GM06990 (cell line): ENCODE data around the gene S100A4.

ENCODE experiments used
- DNase-seq: peaks from one replicate; pipeline ENCODE4 v3.0.0-alpha.2; 2011; ENCODE audit not compliant: insufficient read length; ENCODE audit errors: extremely low read depth
- H3K27me3 ChIP-seq: replicated peaks from 2 replicates; pipeline ENCODE4 v1.6.0; 2011; ENCODE audit warnings: low read length; ENCODE audit not compliant: control insufficient read depth, insufficient read depth
- H3K36me3 ChIP-seq: 2 replicates; pipeline ENCODE4 v1.5.1; 2011; ENCODE audit warnings: low read length; ENCODE audit not compliant: control insufficient read depth, insufficient read depth
- H3K4me3 ChIP-seq: replicated peaks from 2 replicates; pipeline ENCODE4 v1.5.1; 2011; ENCODE audit warnings: low read depth, mild to moderate bottlenecking, control low read depth, low read length
- TF ChIP-seq, protein P1 (sequence below): IDR thresholded peaks from 2 replicates; pipeline ENCODE4 v1.5.1; 2011; ENCODE audit warnings: low read length, control low read depth, mild to moderate bottlenecking, inconsistent platforms; ENCODE audit not compliant: insufficient read depth, poor library complexity, severe bottlenecking

The S100A4 gene

DNA sequence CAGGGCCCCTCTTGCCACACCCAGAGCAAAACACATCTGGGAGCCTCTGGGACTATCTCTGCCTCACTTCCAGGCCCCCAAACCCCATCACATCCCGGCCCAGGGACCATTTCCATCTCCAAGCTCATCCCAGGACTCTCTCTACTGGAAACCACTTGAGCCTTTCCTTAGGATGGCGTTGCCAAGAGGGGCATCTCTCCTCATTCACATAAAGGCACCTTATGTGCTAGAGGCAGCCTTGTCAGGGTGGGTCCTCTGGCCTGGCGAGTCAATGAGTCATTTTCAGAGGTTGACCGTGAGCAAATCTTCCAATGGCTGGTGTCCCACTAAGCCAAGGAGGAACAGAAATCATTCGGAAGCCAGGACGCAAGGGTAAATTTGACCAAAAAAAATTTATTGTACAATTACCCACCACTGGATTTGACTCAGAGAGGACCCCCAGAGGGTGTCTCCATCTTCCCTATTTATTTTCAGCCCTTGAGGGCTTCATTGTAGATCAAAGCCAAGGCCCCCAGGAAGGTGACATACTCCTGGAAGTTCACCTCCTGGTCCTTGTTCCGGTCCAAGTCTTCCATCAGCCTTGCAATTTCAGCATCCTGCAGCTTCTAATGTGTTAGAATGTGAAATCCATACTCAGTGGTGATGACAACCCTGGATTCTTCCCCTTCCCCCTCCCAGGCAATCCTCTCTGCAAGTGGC, 11.2 kb downstream of the S100A4 start:
- DNase-seq, result no peak
- Histone ChIP-seq H3K4me3 (no peak overlapping the region), H3K27me3 (no peaks in the 10 kb centered on the region; the same call in 1 of the 2 replicates), H3K36me3 (no peaks in the 10 kb centered on the region)
- TF ChIP-seq, protein P1, sequence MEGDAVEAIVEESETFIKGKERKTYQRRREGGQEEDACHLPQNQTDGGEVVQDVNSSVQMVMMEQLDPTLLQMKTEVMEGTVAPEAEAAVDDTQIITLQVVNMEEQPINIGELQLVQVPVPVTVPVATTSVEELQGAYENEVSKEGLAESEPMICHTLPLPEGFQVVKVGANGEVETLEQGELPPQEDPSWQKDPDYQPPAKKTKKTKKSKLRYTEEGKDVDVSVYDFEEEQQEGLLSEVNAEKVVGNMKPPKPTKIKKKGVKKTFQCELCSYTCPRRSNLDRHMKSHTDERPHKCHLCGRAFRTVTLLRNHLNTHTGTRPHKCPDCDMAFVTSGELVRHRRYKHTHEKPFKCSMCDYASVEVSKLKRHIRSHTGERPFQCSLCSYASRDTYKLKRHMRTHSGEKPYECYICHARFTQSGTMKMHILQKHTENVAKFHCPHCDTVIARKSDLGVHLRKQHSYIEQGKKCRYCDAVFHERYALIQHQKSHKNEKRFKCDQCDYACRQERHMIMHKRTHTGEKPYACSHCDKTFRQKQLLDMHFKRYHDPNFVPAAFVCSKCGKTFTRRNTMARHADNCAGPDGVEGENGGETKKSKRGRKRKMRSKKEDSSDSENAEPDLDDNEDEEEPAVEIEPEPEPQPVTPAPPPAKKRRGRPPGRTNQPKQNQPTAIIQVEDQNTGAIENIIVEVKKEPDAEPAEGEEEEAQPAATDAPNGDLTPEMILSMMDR, result no peak

DNA sequence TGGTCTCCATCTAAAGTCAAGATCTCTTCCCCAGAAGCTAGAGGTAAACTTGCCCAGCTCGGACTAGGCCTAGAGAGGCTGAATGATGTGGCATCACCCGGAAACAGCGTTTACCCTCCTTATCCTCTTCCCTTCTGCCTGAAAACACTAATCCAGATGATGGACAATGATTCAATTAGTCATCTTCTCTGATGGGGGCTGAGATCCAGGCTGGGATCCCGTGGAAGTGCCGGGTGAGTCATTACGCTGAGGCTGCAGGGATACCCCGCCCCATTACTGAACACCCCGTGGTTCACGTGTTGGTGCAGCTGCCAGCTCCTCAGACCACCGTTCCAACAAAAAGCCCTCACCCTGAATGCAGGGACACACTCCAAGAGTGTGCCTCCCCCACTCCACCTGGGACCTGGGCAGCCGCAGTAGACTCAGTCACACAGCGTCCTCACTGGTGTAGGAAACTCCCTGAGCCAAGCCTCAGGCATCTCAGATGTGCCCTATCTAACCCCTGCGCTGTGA, 11.9 kb downstream of the S100A4 start:
- H3K36me3 ChIP-seq, result no peaks in the 10 kb centered on the region
- no peaks in the 10 kb centered on the region; the same call in 1 of the 2 replicates for H3K27me3 ChIP-seq
- TF ChIP-seq, protein P1, result no peak
- DNase-seq, result no peak
- H3K4me3 ChIP-seq, result no peak overlapping the region

DNA sequence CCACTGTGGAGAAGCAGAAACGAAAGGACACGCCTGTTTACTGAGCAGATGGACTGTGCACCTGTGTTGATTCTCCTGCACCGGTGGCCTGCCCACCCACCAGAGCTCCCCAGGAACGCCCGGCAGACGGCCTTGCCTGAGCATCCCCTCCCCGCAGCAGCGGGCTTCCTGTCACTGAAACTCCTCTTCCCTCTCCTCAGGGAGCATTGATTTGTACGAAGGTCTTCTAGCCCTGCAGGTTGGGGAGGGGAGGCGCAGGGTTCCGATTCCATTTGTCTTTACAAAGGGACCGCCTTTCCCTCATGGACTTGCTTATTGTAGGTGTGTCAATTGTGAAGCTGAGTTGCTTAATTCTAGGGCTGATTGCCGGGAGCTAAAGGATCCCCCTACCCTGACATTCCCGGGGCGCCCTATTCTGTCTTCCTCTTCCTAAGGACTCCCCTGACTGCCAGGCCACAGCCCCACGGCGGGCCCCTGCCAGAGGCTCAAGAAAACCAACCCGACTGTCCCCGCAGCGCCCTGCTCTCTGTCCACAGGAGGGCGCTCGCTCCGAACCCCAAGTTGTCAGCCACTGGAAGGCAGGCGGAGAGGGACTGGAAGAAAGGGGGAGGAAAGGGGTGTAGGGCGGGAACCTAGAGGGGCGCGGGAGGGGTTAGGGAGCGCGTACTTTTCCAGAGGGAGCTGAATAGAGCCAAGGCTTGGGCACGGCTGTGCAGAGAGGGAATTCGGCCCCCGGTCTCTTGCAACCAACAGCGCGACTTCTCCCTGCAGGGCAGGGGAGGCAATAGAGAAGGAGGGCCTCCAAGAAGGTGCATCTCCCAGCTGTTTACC, 12.6 kb downstream of the S100A4 start:
- peak; percentile 58 for DNase-seq
- Histone ChIP-seq H3K27me3 (no peaks in the 10 kb centered on the region; the same call in 1 of the 2 replicates), H3K4me3 (no peak overlapping the region), H3K36me3 (no peaks in the 10 kb centered on the region)
- TF ChIP-seq, protein P1, result peak; percentile 88

DNA sequence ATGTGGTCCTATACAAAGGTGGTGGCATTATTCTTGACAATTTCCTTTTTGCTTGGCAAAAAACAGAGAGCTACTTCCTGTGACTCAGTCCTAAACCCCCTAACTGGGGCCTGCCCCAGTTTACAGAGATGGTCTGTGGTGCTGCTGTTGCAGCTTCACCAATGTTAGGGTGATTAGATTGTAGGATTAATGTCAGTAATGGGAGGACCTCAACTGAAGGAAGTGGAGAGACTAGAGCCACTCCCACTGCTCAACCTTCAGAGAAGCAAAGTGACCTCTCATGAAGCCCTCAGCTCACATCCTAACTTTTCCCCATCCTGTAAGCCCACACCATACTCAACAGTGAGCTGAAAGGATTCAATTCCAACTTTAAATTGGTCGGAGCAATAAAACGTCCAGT, 13.4 kb downstream of the S100A4 start:
- H3K36me3 ChIP-seq, result no peaks in the 10 kb centered on the region
- H3K4me3 ChIP-seq, result no peak overlapping the region
- no peak for DNase-seq
- TF ChIP-seq, protein P1, result no peak
- no peaks in the 10 kb centered on the region; the same call in 1 of the 2 replicates for H3K27me3 ChIP-seq

DNA sequence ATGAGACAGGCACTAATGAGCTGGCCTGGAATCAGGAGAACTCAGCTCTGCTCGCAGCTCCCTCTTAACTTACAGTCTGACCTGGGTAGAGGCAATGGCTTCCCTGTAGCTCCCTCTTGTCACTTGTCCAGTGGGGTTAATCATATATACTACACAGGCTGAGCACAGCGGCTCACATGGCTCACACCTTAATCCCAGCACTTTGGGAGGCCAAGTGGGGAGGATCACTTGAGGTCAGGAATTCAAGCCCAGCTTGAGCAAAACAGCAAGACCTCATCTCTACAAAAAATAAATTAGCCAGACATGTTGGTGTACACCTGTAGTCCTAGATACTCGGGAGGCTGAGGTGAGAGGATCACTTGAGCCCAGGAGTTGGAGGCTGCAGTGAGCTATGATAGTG, 14.0 kb downstream of the S100A4 start:
- no peaks in the 10 kb centered on the region for H3K36me3 ChIP-seq
- DNase-seq, result no peak
- no peak overlapping the region for H3K4me3 ChIP-seq
- H3K27me3 ChIP-seq, result no peaks in the 10 kb centered on the region; the same call in 1 of the 2 replicates
- TF ChIP-seq, protein P1, result no peak
